GM18858 (cell line): ENCODE data around the gene NDUFA5.

ENCODE experiments used
- ATAC-seq: cut with Tn5 transposase; IDR thresholded peaks from one replicate; pipeline ENCODE4 v1.9.1; 2021; ENCODE audit not compliant: unreplicated experiment

Gene NDUFA5

DNA sequence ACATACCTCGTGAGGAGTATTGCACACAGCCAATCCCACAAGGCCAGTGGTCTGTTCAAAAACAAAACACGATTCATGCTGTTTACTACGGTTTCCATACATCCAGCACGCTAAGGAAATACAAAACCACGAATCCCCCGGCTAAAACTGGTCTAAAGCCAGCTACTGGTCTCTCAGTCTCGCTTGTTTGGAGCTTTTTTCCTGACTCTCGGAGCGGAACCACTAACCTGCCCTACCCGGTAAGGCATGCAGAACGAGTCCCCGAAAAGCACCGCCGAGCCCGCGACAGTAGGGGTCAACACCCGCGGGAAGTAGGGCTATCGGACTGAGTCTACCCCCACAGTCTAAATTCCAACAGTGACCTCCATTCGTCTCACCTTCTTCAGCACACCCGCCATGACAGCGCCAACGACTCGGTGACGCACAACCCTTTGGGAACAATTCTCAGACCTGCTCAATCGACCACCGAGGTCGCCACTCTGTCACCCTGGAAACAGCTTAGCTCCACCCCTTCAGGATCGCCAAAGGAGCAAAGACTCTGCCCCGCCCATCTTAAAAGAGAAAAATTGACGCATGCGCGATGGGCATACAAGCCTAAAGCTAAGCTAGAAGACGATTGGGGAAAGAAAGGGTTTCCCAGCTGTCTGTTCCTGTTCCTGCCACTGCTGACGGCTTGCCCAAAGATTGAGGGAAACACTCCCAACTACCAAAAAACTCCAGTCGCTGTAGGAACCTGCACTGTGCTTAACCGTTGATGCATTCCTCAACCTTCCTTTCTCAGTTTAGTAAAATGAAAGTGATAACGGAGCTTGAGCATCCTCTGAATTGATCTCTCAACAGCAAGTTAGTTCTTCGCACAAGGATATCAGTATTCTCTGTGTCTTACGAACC lies at the start of gene NDUFA5:
NDUFA5 (minus strand) TSS at position 421 of the 891 bp plus-strand sequence; CDS start at position 398, 23 bp downstream.
- peak; percentile 97 for ATAC-seq

- no peak for ATAC-seq
Observed at GRCh38 chr7:123604739-123605138, 47.1 kb upstream of the NDUFA5 start.

DNA sequence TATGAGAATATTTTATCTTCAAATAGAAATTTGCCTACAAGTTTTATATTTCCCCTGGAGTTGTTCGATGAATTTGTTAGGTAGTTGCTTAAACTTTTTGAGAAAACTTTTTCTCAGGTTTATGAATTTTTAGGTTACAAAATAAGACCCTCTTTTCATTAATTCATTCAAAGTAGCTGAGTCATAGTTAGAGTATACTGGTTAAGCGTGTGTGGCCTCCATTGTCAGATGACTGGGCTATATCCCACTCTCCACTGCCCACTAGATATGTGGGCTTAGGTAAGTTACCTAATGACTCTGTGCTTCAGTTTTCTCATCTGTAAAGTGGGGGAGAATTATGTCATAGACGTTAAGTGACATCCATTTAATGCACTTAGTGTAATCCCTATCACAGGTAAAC lies 45.0 kb upstream of the NDUFA5 start:
- no peak for ATAC-seq

DNA sequence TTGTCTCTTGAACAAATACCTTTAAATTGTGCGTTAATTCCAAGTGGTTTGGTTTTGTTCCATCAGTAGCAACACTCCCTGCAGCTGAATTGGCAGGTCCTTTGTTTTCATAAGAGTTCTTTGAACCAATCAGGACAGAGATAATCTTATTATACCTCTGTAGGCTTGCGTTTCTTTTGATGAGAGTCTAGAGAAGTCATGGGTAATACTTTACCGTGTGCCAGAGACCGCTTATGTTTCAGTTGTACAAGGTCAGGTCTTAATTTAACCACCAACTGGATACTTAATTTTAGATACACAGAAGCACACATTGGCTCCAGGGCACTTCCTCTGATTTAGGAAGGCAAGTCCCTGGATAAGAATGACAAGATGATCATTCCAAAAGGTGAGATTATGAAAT lies 43.9 kb upstream of the NDUFA5 start, which contains the start of gene ASB15:
ASB15 (plus strand) TSS at position 292 of the 400 bp plus-strand sequence. CDS start 12,682 bp downstream, outside the sequence.
- no peak for ATAC-seq

- ATAC-seq = no peak
Observed at GRCh38 chr7:123600876-123601275, 43.3 kb upstream of the NDUFA5 start.

- ATAC-seq = no peak
Observed at GRCh38 chr7:123599766-123600165, 42.1 kb upstream of the NDUFA5 start.

DNA sequence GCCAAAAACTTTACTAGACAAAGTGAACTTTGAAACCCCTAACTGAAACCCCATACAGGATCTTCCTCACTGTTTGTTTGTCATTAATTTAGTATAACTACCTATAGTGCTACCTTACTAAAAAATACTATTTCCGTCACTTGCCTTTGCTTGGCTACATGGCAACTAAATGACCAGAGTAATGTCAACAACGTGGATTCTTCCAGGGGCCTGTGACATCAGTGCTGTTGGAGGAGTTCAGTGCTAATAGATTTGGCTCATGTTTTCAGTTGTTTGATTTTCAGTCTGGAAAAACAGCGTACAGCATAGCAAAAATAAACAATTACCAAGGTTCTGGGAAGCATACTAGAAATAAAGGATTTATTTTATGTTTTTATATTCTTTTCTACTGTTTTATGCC lies 41.0 kb upstream of the NDUFA5 start:
- ATAC-seq = no peak

DNA sequence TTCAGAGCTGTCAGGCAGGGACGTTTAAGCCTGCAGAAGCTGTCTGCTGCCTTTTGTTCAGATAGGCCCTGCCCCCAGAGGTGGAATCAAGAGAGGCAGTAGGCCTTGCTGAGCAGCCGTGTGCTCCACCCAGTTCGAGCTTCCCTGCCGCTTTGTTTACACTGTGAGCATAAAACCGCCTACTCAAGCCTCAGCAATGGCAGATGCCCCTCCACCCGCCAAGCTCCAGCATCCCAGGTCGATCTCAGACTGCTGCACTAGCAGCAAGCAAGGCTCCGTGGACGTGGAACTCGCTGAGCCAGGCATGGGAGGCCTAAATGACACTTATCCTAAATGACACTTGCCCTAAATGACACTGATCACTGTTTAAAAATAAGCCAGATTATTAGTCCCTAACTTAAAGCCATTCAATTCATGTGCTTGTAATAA lies 37.2 kb upstream of the NDUFA5 start:
- ATAC-seq = no peak

GRCh38 chr7:123588376-123588775 lies 30.8 kb upstream of the NDUFA5 start:
- no peak for ATAC-seq

DNA sequence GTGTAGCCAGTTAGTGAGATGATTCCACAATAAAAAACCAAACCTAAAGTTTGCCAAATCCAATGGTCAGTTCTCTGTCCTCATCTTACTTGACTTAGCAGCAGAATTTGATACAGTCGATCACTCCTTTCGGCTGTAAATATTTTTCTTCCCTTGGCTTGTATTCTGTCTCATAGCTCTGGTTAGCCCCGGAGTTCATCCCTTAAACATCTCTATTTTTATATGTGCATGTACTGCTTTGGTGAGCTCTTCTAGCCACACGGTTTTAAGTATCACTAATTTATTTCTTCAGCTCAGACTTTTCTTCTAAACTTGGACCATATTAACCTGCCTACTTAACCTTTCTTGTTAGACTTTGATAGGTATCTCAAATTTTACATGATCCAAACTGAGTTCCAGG lies 26.2 kb upstream of the NDUFA5 start:
- ATAC-seq = no peak

DNA sequence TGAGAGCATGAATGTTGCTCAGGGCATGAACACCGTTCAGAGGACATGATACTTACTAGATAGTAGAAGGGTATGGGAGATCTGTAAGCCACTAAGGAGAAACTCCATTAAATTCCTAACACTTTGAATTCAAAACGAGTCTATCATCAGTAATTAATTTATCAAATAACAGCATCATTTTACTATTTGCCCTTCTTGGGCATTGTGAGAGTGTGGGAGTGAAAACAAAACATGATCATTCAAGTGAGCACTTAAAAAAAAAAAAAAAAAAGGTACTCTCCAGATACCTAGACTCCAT lies 23.5 kb upstream of the NDUFA5 start:
- ATAC-seq = no peak

- ATAC-seq = peak; percentile 74
Observed at GRCh38 chr7:123580406-123581161, 23.0 kb upstream of the NDUFA5 start.

DNA sequence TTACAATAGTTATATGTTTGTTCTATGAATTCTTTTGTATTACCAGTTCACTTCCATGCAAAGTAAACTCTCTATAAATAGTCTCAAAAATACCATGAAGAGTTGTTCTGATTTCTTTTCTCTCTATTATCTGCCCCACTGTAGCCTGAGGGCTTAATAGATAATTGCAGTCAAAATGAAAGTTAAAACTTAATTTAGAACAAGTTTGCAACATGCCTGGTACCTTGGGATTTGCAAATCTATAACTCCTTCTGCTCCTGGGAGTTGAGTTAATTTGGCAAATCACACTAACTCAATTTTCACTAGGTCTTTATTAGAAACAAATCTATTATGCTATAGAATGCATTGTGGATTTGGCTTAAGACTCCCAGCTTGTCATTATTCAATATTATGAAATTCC lies 21.8 kb upstream of the NDUFA5 start:
- ATAC-seq = no peak

DNA sequence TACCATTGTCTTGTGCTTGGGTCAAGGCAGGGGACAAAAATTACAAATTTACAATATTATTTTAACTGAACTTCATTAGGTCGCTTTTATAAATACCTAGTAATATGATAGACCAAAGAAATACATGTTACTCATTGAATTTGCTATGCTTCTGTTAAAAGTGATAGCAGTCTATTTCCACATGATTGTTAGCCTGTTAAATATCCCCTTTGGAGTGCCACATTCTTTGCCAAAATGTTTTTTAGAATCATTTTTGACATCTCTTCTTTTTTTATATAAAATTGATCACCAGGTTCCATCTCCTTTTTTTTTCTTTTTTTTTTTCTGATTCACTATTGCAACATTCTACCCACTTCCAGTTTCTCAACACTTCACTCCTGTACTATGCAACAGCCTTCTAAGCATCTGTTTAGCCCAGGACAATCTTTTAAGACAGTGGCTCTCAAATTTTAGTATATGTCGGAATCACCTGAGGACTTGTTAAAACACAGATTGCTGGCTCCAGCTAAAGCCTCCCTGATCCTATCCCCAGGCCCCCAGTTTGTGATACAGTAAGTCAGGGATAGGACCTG lies 16.4 kb upstream of the NDUFA5 start:
- ATAC-seq = no peak

DNA sequence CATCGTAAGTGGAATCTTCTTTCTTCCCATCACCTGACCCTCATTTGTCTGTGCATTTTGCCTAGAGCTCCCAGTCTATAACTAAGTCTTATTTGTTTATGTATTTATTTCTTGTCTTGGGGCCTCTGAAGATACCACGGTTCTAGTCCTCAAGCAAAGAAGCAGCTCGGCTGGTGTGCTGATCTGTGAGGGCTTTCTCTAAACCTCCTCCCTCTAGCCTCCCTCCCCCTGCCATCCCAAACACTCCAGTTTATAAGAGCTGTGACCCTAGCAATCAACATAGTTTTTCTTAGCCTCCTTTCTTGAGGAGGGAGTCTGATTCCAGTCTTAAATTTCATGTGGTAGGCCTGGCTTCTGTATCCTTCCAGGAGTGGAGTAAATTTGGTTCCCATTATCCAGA lies 15.7 kb upstream of the NDUFA5 start:
- no peak for ATAC-seq

DNA sequence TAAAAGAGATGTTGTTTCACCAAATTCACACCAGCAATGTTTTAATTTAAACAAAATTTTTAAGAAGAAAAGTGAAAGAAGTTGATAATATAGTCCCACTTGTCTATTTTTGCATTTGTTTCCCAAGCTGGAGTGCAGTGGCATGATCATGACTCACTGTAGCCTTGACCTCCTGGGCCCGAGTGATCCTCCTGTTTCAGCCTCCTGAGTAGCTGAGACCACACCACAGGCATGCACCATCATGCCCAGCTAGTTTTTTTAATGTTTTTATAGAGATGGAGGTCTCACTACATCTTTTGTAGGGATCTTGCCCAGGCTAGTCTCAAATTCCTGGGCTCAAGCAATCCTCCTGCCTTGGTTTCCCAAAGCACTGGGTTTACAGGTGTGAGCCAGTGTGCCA lies 14.1 kb upstream of the NDUFA5 start:
- no peak for ATAC-seq

DNA sequence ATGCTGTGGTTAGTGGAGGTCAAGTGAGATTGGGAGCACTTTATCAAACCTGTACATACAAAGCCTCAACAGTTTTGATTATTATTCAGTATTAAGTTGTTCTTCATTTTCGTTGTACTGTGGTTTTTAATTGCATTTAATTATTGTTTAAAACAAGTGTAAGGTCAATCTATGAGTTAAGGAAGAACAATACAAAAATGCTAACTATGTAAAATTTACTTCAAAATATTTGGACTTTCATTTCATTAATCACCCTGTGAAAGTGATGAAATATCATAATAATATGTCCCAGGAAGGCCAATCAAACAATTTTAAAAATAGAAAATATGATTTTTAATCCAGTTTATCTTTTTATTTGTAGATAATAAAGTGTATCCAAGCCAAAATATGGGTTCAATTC lies 13.6 kb upstream of the NDUFA5 start:
- ATAC-seq = no peak

GRCh38 chr7:123570390-123571182 lies 13.0 kb upstream of the NDUFA5 start:
- no peak for ATAC-seq

DNA sequence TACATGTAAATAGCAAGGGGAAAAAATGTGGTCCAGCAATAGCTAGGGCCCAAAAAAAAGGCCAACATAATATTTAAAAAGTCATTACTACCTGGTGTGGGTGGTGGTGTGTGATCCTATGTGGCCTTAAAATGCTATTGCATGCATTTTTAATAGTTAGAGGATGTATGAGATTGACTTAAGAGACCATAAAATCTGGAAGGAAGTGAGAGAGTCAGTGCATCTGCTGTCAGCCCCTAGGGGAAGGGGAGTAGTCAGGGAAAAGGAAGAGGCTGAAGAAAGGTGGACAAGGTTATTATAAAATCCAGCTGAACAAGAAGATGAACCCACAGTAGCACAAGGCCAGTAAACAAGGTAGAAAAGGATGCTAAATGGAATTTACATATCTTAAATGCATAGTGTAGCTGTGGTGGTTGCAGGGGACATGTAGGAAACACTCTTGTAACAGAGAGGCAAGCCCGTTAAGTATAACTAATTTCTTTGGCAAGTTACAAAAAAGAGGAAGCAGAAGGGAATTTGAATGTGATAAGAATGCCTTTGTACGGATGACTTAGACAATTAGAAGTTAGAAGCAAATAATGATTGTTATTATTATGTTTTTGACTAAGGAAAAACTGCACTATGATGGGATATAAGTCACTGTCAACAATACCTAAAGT lies 11.9 kb upstream of the NDUFA5 start:
- ATAC-seq = no peak

- no peak for ATAC-seq
Observed at GRCh38 chr7:123562121-123562520, 4.5 kb upstream of the NDUFA5 start.
